GM12801 (cell line): Measurements from ENCODE around the gene TENM3.

Experiments
- TF ChIP-seq, protein P1 (sequence below): IDR thresholded peaks from one replicate; pipeline ENCODE4 v1.5.1; 2011; ENCODE audit warnings: control low read depth; ENCODE audit not compliant: insufficient read length; ENCODE audit errors: extremely low read depth

The TENM3 gene

GRCh38 chr4:182825786-182826185 is 582.6 kb downstream of the TENM3 start:
- TF ChIP-seq, protein P1, sequence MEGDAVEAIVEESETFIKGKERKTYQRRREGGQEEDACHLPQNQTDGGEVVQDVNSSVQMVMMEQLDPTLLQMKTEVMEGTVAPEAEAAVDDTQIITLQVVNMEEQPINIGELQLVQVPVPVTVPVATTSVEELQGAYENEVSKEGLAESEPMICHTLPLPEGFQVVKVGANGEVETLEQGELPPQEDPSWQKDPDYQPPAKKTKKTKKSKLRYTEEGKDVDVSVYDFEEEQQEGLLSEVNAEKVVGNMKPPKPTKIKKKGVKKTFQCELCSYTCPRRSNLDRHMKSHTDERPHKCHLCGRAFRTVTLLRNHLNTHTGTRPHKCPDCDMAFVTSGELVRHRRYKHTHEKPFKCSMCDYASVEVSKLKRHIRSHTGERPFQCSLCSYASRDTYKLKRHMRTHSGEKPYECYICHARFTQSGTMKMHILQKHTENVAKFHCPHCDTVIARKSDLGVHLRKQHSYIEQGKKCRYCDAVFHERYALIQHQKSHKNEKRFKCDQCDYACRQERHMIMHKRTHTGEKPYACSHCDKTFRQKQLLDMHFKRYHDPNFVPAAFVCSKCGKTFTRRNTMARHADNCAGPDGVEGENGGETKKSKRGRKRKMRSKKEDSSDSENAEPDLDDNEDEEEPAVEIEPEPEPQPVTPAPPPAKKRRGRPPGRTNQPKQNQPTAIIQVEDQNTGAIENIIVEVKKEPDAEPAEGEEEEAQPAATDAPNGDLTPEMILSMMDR = no peak

GRCh38 chr4:182826391-182826790 is 583.2 kb downstream of the TENM3 start:
- TF ChIP-seq, protein P1 = no peak

- TF ChIP-seq, protein P1 = no peak
Measured at GRCh38 chr4:182827166-182827565, 584.0 kb downstream of the TENM3 start.

GRCh38 chr4:182827954-182828353 is 584.8 kb downstream of the TENM3 start:
- TF ChIP-seq, protein P1 = no peak

DNA sequence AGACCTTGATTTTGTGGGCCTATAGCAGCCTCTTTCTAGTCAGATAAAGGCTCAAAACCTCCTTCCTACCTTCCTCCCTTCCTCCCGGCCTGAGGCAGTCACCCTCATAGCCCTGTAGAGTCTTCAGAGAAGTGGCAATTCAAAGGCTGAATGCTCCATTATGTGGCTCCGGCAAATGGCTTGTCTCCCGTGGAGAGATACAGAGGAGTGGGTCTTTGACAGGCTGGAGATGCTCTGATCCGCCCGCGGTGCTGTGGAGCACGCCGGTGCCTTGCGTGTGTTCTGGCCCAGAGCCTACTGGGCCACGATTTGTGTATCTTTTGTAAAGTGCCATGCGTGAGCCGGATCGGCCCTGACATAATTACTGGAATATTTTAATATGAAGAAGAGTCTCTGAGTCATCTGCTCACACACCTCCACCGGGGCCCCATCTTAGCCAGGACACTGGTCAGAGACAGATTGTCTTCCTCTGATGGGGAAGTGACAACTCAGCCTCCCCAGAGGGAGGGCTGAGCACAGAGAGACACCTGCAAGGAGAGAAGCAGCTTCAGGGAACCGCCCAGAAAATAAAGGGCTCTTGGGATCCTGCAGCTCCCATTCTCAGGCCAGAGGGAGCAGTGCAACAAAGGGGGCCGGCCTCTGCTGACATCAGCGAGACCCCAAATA is 585.3 kb downstream of the TENM3 start:
- TF ChIP-seq, protein P1 = no peak

- TF ChIP-seq, protein P1 = no peak
Measured at GRCh38 chr4:182829196-182829595, 586.0 kb downstream of the TENM3 start.

DNA sequence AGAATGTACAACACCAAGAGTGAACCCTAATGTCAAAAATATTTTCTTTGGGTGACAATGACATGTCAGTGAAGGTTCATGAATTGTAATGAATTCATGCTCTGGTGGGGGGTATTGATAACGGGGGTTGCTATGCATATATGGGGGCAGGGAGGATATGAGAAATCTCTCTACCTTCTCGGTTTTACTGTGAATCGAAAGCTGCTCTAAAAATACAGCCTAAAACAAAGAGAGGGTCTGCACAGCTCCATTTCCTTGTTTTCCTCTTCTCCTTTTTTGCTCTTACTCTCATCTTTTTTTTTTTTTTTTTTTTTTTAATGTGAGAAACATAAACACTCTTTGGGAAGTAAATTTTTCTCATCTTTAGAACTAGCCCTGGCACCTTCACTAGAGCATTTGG is 588.2 kb downstream of the TENM3 start:
- TF ChIP-seq, protein P1 = no peak
